Heart left ventricle (tissue), 16 donors: ENCODE results near the gene SH3D19. TPM values are rescaled to one million over a fixed set of nuclear protein-coding genes. Genes with fewer than 3 reads are reported as not detected.
A peak's percentile ranks its signal among the peaks of the same experiment; 100 is the strongest.

Experiments used
- ATAC-seq, 4 donors: fragments of 200-7000 bp; cut with Tn5 transposase; one replicate each; pipeline ENCODE4 v1.9.1; 2020 to 2022; ENCODE audit warnings: moderate library complexity in 4 of 4, mild to moderate bottlenecking in 3 of 4, moderate number of reproducible peaks in 1 of 4
- DNase-seq, 5 donors: peaks; one replicate each; pipeline ENCODE4 v3.0.0-alpha.2; 2020
- H3K27ac ChIP-seq, 12 donors: fragments of 200-600 bp; sonication (generic) in 4 of 12; one replicate each; pipeline versions ENCODE4 v1.5.0 to v1.8.0; 2016 to 2022; ENCODE audit warnings: mild to moderate bottlenecking in 2 of 12
- H3K27me3 ChIP-seq, 9 donors: fragments of 200-600 bp; sonication (generic) in 2 of 9; one replicate each; pipeline versions ENCODE4 v1.5.1 to v1.8.0; 2016 to 2022; ENCODE audit warnings: mild to moderate bottlenecking in 3 of 9
- H3K36me3 ChIP-seq, 9 donors: fragments of 200-600 bp; sonication (generic) in 2 of 9; one replicate each; pipeline versions ENCODE4 v1.5.0 to v1.8.0; 2018 to 2022; ENCODE audit warnings: mild to moderate bottlenecking in 2 of 9
- H3K4me1 ChIP-seq, 12 donors: fragments of 200-600 bp; sonication (generic) in 4 of 12; one replicate each; pipeline versions ENCODE4 v1.5.0 to v1.8.0; 2016 to 2022; ENCODE audit warnings: mild to moderate bottlenecking in 3 of 12
- H3K4me3 ChIP-seq, 12 donors: fragments of 200-600 bp; sonication (generic) in 4 of 12; one replicate each; pipeline versions ENCODE4 v1.5.0 to v1.8.0; 2017 to 2022; ENCODE audit warnings: mild to moderate bottlenecking in 9 of 12, moderate library complexity in 4 of 12
- H3K9me3 ChIP-seq, 12 donors: fragments of 200-600 bp; sonication (generic) in 4 of 12; one replicate each; pipeline versions ENCODE4 v1.5.0 to v1.8.0; 2016 to 2022; ENCODE audit warnings: mild to moderate bottlenecking in 1 of 12
- POLR2A ChIP-seq, 2 donors: fragments of 450-650 bp; IDR thresholded peaks; one replicate each; pipeline ENCODE4 v1.6.1; 2017; ENCODE audit warnings: antibody characterized with exemption in 2 of 2, mild to moderate bottlenecking in 2 of 2, moderate library complexity in 2 of 2
- WGBS, 4 donors: extraction: QIAGEN DNeasy Blood & Tissue Kit in 2 of 4; methylation state at CpG; one replicate each; pipeline versions ENCODE4 v1.1.5 to v1.1.7; 2013 to 2018; 5-methylcytosine and 5-hydroxymethylcytosine counted together
- intact Hi-C, 10 donors: fragments of 100-400 bp; cut with DNase I; formaldehyde crosslinking; loops; one replicate each; pipeline versions ENCODE4 v1.11.1 to v1.14.2; 2022
- polyA plus RNA-seq, 2 donors: library from polyadenylated mRNA; stranded (reverse); fragments of 200-250 nt; gene quantifications; one replicate each; pipeline ENCODE4 v1.2.3, GENCODE V29; 2013
- total RNA-seq, 9 donors: library from RNA; depleted of rRNA in 2 of 9; stranded (reverse); fragments of >200 nt in 2 of 9; fragmentation: NEBNext Ultra II Directional in 3 of 9; extraction: Animal tissue kit (Norgen Biotek cat#: 25700) in 3 of 9; gene quantifications; one replicate each; pipeline versions ENCODE4 v1.1.0 to v1.2.4, GENCODE V29; 2016 to 2023
- TF ChIP-seq, protein P1 (sequence below), 12 donors: fragments of 200-600 bp; sonication (generic) in 4 of 12; IDR thresholded peaks; one replicate each; pipeline versions ENCODE4 v1.5.0 to v1.8.0; 2018 to 2022; ENCODE audit warnings: antibody characterized with exemption in 12 of 12, mild to moderate bottlenecking in 5 of 12
- donor health status: ischemic (EF 13 %, LVEDD 7.1; RV severe dilation, severe dysfunction).
- donor health status: healthy with polysubstance abuse.
- donor health status: DM: no; HTN: yes; CAD: no.
- donor health status: DM: no; HTN: no; CAD: no.
- donor health status: ischemic (EF 25% LVEDD 6.9; RV normal size, moderate dysfunction).
- donor health status: ischemic (EF 25% LVEDD 5.7; RV mildly dilated, moderate dysfunction).
- donor health status: healthy.
- donor health status: DM: yes; HTN: yes; CAD: no.
- donor health status: ischemic (EF 35%, LVEDD 5.7; RV mildly dilated, moderate dysfunction).
- donor health status: nonischemic (EF 11% LVEDD 7.7; RV severe dilation, severe dysfunction).
- donor health status: DM: yes; HTN: yes; CAD: no.
- donor health status: PGD.
- donor health status: ischemic (EF 29% LVEDD 5.4; RV normal size, mild dysfunction).
- donor health status: nonischemic (EF 23%, LVEDD 6.1; RV moderate dilation, normal function).

Gene SH3D19
- total and polyA plus RNA-seq, 11 donors = 60.4 to 173 (median 126) TPM

DNA sequence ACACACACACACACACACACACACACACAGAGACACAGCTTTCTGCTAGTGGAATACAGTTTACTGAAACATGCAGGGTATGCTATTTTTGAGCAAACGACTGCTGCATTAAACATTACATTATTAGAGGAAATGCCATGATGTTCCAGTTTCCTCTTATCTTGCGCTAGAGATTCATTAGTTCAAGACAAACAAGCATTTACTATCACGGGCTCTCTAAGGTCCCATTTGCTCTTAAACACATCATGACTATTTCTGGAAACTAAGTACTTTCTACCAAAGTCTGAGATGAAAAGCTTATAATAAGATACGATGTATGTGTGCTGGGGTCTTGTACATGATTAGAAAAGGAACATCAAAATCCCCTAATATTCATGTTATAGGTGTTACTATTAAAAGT is 177.1 kb downstream of the SH3D19 start:
- Histone ChIP-seq H3K27ac (no peak overlapping the region), H3K9me3 (no peaks in the 10 kb centered on the region), H3K36me3 (peaks cover 0 to 68% (median 40%) of the 10 kb centered on the region in 9 donors), H3K27me3 (no peaks in the 10 kb centered on the region), H3K4me1 (peaks cover 0 to 17% (median 2%) of the 10 kb centered on the region in 12 donors), H3K4me3 (no peak overlapping the region)
- no peak for DNase-seq
- ATAC-seq = no peak
- TF ChIP-seq, protein P1, sequence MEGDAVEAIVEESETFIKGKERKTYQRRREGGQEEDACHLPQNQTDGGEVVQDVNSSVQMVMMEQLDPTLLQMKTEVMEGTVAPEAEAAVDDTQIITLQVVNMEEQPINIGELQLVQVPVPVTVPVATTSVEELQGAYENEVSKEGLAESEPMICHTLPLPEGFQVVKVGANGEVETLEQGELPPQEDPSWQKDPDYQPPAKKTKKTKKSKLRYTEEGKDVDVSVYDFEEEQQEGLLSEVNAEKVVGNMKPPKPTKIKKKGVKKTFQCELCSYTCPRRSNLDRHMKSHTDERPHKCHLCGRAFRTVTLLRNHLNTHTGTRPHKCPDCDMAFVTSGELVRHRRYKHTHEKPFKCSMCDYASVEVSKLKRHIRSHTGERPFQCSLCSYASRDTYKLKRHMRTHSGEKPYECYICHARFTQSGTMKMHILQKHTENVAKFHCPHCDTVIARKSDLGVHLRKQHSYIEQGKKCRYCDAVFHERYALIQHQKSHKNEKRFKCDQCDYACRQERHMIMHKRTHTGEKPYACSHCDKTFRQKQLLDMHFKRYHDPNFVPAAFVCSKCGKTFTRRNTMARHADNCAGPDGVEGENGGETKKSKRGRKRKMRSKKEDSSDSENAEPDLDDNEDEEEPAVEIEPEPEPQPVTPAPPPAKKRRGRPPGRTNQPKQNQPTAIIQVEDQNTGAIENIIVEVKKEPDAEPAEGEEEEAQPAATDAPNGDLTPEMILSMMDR (IDR thresholded peaks at IDR 0.05) = no peak
- no peak for TF ChIP-seq POLR2A (IDR thresholded peaks at IDR 0.05)
- WGBS, 4 donors = 66 to 85% (median 80%) methylated on average over 4 of the region's 4 CpGs
- intact Hi-C loops = no loop called here

DNA sequence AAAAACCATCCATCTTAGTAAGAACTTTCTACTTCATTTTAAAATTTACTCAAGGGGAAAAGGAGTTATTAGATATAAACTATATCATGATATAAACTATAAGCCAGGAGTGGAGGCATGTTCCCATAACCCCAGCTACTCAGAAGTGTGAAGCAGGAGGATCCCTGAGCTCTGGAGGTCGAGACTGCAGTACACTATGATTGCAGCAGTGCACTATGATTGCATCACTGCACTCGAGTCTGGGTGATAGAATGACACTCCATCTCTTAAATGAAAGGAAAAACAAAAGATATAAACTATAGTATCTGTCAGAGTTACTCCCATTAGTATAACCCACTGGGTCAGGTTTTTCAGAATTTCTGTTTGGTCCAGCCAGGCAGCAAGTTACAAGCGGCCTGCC is 178.4 kb downstream of the SH3D19 start:
- no peak overlapping the region for H3K4me3 ChIP-seq
- no peaks in the 10 kb centered on the region for H3K9me3 ChIP-seq
- H3K27me3 ChIP-seq = no peaks in the 10 kb centered on the region
- 82 to 89% (median 86%) methylated on average over 3 of the region's 3 CpGs for WGBS, 4 donors
- peaks cover 0 to 81% (median 52%) of the 10 kb centered on the region in 9 donors for H3K36me3 ChIP-seq
- H3K27ac ChIP-seq = no peak overlapping the region
- H3K4me1 ChIP-seq = peaks cover 0 to 13% (median 1%) of the 10 kb centered on the region in 12 donors
- no peak for DNase-seq
- no peak for ATAC-seq
- TF ChIP-seq POLR2A (IDR thresholded peaks at IDR 0.05) = no peak
- TF ChIP-seq, protein P1 (IDR thresholded peaks at IDR 0.05) = no peak
- intact Hi-C loops = no loop called here

DNA sequence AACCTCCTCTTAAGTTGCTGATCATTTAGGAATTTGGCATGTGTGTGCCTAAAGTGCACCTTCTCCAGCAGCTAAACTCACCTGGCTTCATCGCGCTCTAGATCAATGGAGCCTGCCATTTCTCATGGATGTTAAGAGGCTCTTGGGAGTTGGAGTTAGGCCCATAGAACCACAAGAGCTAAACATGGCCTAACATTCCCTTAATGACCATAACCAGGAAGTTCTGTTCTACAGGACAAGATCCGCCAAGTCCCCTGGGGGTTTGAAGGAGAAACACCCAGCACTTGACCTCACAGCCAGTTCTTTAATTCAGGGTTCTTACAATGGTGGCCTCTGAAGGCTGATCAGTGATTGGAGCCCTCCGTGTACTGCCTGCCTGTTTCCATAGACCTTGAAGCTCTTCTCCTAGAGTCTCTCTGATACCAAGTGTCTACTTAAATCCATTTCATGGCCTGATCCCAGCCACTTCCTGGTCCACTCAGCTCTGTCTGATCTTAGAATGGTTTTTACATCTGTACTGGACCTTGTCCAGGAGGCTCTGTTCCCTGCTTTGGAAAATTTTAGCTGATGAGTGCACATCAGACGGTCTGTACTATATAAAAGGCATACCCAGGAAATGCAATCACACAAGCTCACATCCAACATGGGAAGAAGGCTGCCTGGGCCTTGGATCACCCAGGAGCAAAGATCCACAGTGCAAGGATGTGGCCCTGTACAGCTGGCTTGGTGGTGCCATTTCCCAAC is 180.9 kb downstream of the SH3D19 start:
- intact Hi-C loops = no loop called here
- Histone ChIP-seq H3K27me3 (no peaks in the 10 kb centered on the region), H3K9me3 (no peaks in the 10 kb centered on the region), H3K27ac (peak overlapping the region in 7 of 12 donors; percentile 15 to 47 (median 24)), H3K36me3 (peaks cover 0 to 99% (median 68%) of the 10 kb centered on the region in 9 donors), H3K4me1 (peaks cover 0 to 13% (median 0%) of the 10 kb centered on the region in 12 donors), H3K4me3 (no peak overlapping the region)
- ATAC-seq (peak; percentile 48 to 78 (median 76)), DNase-seq (peak in 3 of 5 donors; percentile 16 to 32 (median 26))
- WGBS, 4 donors = 63 to 73% (median 68%) methylated on average over 5 of the region's 5 CpGs
- TF ChIP-seq, protein P1 (IDR thresholded peaks at IDR 0.05) = no peak
- no peak for TF ChIP-seq POLR2A (IDR thresholded peaks at IDR 0.05)

DNA sequence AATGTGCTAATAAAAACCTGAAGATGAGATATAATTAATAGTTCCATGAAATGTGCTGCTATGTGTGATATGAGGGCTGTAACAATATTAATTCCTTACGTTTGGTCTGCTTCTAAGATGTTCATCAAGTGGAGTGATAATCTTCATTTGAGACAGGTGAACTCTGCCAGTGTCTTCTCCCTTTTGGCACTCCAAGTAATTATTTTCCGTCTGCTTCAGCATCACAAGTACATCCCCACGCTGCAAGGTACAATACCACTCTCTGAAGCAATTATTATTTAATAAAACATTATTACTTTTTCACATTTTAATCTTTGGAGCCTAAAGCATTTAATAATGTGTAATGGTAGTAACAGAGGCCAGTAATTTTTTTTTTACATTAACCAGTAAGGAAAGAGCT is 181.6 kb downstream of the SH3D19 start:
- TF ChIP-seq, protein P1 (IDR thresholded peaks at IDR 0.05) = no peak
- no peak for TF ChIP-seq POLR2A (IDR thresholded peaks at IDR 0.05)
- DNase-seq (no peak), ATAC-seq (no peak)
- Histone ChIP-seq H3K27ac (peak overlapping the region in 3 of 12 donors; percentile 23 to 47 (median 35)), H3K27me3 (no peaks in the 10 kb centered on the region), H3K9me3 (no peaks in the 10 kb centered on the region), H3K4me1 (peaks cover 0 to 13% (median 0%) of the 10 kb centered on the region in 12 donors), H3K36me3 (peaks cover 0 to 99% (median 68%) of the 10 kb centered on the region in 9 donors), H3K4me3 (no peak overlapping the region)
- intact Hi-C loops = no loop called here
- 94 to 98% (median 96%) methylated on average over 3 of the region's 3 CpGs for WGBS, 4 donors
